GM19099 (cell line): ENCODE results near the gene KLRG1.

Experiments used
- POLR2A ChIP-seq: IDR thresholded peaks from 3 replicates; pipeline ENCODE4 v1.6.1; 2011; ENCODE audit warnings: low read depth; ENCODE audit not compliant: insufficient read length; ENCODE audit errors: extremely low read depth

Gene KLRG1

DNA sequence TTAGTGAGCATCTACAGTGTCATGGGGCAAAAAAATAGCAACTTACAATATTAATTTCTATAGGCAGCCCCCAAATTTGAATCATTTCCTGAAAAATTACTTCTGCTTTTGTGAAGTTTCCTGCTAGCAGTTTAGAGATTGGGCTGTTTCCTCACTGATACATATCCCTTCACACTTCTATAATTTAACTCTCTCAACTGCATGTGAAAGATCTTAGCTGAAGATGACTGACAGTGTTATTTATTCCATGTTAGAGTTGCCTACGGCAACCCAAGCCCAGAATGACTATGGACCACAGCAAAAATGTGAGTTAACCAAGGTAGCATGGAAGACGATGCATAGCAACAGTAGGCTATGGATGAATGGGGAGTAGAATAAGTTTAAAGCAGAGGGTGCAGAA, at the start of gene KLRG1:
Gene KLRG1, plus strand, starts transcription at position 134 of the 400 bp plus-strand sequence. Its CDS starts 90 bp downstream, at position 224.
- TF ChIP-seq POLR2A = no peak

- no peak for TF ChIP-seq POLR2A
Observed at GRCh38 chr12:8941691-8942478, 47.5 kb upstream of the KLRG1 start.

DNA sequence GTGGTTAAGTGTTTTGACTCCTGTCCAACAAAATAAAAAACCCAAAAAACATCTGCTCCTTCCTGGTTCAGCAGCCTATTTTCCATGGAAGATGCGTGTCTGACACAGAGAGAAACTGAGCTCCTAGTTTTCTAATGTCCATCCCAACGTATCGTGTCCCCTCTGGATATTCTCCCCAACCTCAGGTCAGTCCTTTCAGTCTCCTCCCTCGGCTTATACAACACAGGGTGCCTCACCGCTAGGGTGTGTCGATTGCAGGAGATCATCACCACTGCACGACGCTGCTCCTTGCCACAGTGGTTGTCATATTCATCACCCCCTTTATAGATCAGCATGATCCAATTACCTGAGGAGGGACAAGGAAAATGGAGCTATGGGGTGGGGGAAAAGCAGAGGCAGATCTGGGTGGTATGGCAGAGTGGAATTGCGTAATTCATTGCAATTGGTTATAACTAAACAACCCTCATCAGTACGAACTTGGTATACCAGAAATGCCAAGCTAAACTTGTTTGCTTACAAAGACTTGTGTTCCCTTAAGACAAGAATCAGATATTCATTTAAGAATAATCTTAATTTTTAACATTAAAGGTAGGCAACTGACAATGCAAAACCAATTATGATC, 45.7 kb upstream of the KLRG1 start:
- TF ChIP-seq POLR2A = no peak

GRCh38 chr12:8946733-8947132, 42.6 kb upstream of the KLRG1 start:
- no peak for TF ChIP-seq POLR2A

DNA sequence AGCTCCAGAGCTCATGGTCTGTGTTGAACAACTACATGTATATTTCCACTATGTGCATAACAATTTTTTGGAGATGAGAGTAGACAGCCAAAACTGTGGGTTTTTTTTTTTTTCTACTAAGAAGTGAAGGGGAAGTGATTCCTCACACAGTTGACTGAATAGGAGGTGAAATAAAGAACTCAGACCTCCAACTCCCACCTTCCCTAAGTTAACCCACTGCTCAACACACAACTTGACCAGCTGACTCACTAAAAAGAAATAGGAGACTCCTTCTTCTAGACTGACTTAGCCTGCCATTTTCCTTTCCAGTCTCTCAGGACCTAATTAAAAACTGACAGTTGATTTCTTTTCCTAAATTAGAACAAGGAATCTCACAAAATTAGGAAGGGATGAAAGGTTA, 41.6 kb upstream of the KLRG1 start:
- no peak for TF ChIP-seq POLR2A

DNA sequence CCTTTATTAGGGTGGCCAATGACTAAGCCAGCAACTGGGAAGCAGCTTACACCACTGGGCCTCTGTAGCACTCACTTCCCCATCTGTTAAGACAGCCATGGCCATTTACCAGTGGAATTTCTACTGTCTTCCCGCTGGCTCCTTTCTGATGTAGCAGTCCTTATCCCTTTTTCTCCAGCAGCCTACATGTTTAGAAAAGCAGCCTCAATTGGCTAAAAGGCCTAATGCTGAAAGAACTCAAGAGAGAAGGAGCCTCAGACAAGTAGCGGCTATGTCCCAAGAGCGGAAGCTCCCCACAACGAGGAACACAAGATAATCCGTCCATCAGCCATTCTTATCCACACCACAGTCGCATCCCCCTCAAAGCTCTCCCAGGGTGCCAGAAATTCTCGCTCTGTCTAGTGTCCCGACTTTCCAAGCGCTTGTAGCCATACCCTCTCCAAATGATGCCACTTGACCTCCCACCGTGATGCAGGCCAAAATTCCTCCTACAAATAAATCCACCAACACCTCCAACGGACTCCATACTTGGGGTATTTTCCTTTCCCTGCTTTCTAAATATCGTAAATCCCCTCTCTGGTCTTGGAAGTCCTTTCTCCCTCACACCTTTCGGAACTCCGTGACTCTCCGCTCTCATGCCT, 40.5 kb upstream of the KLRG1 start:
- TF ChIP-seq POLR2A = no peak

DNA sequence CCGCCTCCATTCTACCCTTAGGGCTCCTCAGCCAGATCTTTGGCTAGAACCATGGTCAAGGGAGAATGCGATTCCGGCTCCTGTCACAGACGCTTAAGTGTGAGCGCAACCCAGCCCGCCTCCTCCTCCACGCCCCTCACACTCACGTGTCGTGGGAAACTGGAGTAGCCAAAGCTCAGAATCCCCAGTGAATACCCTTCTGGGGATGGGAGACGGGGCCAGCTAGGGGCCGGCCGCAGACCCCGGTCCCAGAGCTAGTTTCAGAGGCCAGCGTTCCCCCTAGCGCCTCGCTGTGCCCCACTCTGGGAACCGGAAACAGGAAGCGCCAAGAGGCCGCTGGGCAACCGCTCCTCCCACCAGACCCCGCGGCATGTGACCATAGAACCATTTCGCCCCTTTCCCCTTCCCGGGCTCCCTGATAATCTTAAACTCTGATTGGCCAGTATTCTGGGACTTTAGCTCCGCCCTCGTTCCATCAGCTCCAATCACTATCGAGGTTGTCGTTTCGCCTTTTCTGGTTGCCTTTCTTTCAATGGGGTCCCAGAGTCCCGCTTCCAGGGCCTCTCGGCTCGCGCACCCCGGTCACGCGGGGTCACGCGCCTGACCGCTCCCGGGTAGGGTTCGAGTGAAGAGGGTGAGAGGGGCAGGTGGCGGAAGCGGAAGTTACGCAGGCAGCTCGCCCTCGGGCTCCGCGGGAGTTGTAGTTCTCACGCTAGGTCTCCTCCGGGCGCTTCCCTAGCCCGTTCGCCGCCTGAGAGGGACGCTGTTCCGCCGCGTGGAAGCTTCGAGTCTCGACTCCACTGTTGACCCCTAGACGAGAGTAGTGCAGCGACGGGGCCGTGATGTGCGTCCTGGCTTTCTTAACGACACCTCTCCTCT, 39.8 kb upstream of the KLRG1 start, which contains the start of gene M6PR:
Gene M6PR, minus strand, starts transcription at position 304 of the 879 bp plus-strand sequence. CDS start 3,241 bp downstream, outside the sequence.
- peak; percentile 87 for TF ChIP-seq POLR2A

DNA sequence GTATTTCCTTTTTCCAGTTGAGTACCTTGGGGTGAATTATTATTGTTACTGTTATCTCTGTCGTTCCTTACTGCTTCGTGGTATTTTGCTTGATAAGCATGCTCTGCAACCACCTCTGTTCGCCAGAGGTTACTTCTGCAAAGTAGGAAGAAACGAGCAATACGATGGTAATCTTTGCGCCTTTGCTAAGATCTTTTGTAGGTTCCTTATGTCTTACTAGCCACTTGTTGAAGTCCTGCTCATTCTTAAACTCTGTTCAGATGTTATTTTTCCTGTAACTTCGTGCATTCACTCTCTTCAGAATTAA, 39.2 kb upstream of the KLRG1 start:
- TF ChIP-seq POLR2A = no peak

DNA sequence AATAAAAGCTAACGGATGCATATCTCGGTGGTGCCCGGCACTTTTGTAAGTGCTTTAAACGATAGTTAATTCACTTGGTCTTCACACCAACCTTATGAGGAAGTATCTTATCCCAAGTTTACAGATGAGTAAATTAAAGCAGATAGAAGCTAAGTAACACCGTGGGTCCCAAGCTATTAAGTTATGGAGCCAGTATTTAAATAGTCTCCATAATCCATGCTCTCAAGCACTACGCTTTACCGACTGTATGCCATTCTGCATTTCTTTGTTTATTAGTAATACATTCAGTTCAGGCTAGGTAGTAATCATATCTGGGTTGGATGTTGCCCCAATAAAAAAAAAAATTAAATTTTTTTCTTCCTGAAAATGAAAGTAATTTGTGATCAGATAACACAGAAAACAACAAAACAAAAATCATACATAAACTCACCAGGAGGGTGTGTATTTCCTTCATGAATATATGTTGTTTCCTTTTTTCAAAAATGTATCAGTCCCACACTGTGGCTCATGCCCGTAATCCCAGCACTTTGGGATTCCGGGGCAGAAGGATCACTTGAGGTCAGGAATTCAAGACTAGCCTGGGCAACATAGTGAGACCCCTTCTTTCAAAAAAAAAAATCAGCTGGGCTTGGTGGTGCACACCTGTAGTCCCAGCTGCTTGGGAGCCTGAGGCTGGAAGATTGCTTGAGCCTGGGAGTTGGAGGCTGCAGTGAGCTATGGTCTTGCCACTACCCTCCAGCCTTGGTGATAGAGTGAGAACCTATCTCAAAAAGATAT, 38.5 kb upstream of the KLRG1 start:
- no peak for TF ChIP-seq POLR2A

GRCh38 chr12:8951744-8952143, 37.6 kb upstream of the KLRG1 start:
- TF ChIP-seq POLR2A = no peak

DNA sequence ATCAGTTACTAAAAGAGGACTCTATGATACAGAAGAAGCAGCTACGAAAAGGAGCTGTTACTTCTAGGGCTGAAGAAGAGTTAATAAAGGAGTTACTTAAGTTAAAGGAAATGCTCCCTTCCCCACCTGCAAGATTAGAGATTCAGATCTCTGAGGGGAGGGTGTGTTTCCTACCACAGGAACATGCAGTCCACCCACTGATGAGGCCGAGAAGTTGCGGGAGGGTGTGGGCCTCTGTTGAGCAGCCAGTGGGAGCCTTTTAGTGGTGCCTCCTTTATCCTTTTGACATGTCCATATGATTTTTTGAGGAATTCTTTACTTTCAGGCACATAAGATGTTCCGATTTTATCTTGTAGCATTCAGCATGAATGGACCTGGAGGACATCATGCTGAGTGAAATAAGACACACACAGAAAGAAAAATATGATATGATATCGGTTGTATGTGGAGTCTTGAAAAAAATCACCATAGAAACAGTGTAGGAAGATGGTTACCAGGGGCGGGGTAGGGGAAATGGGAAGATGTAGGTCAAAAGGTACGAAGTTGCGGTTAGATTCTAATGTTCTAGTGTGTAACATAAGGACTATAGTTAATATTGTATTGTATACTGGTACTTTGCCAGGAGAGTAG, 35.5 kb upstream of the KLRG1 start:
- TF ChIP-seq POLR2A = no peak

DNA sequence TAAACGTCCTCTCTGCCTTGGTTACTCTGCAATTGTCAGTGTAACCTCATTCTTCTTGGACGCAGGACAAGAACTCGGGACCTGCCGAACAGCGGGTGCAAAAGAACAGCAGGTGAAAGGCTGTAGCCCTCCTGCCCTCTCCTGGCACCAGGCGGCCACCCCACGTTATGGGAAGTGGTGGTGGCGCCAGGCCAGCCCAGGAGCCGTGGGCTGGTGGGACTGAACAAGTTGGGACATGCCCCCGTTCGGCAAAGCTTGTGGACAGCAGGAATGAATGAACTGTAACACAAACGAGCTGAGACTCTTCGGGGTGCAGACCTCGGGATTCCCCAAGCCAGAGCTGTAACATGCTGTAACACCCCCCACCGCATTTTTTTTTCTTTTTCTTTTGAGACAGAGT, 33.3 kb upstream of the KLRG1 start:
- no peak for TF ChIP-seq POLR2A

GRCh38 chr12:8956772-8957171, 32.6 kb upstream of the KLRG1 start:
- TF ChIP-seq POLR2A = no peak

DNA sequence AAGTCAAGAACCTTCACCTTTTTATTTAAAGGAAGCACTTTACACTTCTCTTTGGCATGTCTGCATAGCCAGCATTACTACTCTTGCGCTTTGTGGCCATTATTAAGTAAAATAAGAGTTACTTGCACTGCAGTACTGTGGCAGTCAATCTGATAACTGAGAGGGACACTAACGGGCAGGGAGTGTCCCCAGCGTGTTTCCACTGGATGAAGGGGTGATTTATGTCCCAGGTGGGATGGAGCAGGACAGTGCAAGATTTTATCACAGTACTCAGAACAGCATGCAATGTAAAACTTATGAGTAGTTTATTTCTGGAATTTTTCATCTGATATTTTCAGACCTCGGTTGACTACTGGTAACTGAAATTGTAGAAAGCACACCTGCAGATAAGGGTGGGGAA, 31.8 kb upstream of the KLRG1 start:
- TF ChIP-seq POLR2A = no peak
